A549 (cell line): ENCODE data around the gene VASN. TPM values are rescaled to one million over a fixed set of nuclear protein-coding genes. Genes with fewer than 3 reads are reported as not detected.
"Not testable (repeated sequence)": the region's sequence is repeated elsewhere in the genome, so short reads cannot be mapped to it uniquely, and the experiment has no call there.

Experiments
- ATAC-seq, 2 experiments: fragments of 200-7000 bp in 1 of 2; fragments of >200 bp in 1 of 2; cut with Nextera tagmentation in 1 of 2; cut with Tn5 transposase in 1 of 2; 3 replicates each; pipeline versions ENCODE4 v1.8.0 to v1.9.1; 2018 to 2020; ENCODE audit warnings: mild to moderate bottlenecking in 1 of 2, moderate library complexity in 1 of 2
- CTCF ChIA-PET: fragments of 300-600 bp; sonication (Branson Sonifier 250); formaldehyde crosslinking; extraction: SDS; loops from one replicate; lab custom pipeline; 2021; ENCODE audit warnings: antibody characterized with exemption, inconsistent platforms; lab: Yijun Ruan, JAX
- POLR2A ChIA-PET: fragments of 350-600 bp; formaldehyde crosslinking; extraction: SDS; loops from one replicate; lab custom pipeline; 2021; ENCODE audit warnings: antibody characterized with exemption, inconsistent platforms; lab: Yijun Ruan, JAX
- DNase-seq, 2 experiments: peaks; one replicate each; pipeline versions ENCODE4 v3.0.0 to v3.0.0-alpha.2; 2011 to 2016; ENCODE audit warnings: low read depth in 1 of 2, low spot score in 1 of 2
- FAIRE-seq: peaks from 2 replicates; lab custom pipeline; 2011; peaks lifted over from hg19 to GRCh38; lab: Jason Lieb, UNC
- H3K27ac ChIP-seq, 2 experiments: fragments of >200 bp; sonication (Bioruptor Twin); formaldehyde crosslinking; 3 replicates each; pipeline ENCODE4 v1.5.1; 2016 to 2017
- H3K4me1 ChIP-seq: fragments of >200 bp; sonication (Bioruptor Twin); formaldehyde crosslinking; 3 replicates; pipeline ENCODE4 v1.6.1; 2016
- H3K4me2 ChIP-seq: fragments of >200 bp; sonication (Bioruptor Twin); formaldehyde crosslinking; 3 replicates; pipeline ENCODE4 v1.6.1; 2016
- H3K4me3 ChIP-seq: fragments of >200 bp; sonication (Bioruptor Twin); formaldehyde crosslinking; 3 replicates; pipeline ENCODE4 v1.5.1; 2016
- H3K9me3 ChIP-seq: fragments of >200 bp; sonication (Bioruptor Twin); formaldehyde crosslinking; 3 replicates; pipeline ENCODE4 v1.6.1; 2016
- CEBPB ChIP-seq, 2 experiments: fragments of >200 bp in 1 of 2; sonication (Bioruptor Twin) in 1 of 2; formaldehyde crosslinking in 1 of 2; IDR thresholded peaks; 2 replicates each; pipeline ENCODE4 v1.6.1; 2012 to 2016
- FOSL2 ChIP-seq, 2 experiments: fragments of 450-650 bp in 1 of 2; fragments of >200 bp in 1 of 2; sonication (Bioruptor Twin) in 1 of 2; formaldehyde crosslinking; IDR thresholded peaks; 2 replicates each; pipeline versions ENCODE4 v1.5.0 to v1.6.1; 2016 to 2020; ENCODE audit warnings: mild to moderate bottlenecking in 1 of 2, moderate library complexity in 1 of 2
- HDAC2 ChIP-seq: fragments of 200-600 bp; sonication (generic); IDR thresholded peaks from 2 replicates; pipeline ENCODE4 v1.6.1; 2016
- HEYL ChIP-seq: fragments of 250-450 bp; sonication (Bioruptor Pico); IDR thresholded peaks from 2 replicates; pipeline ENCODE4 v1.8.0; 2021; ENCODE audit warnings: mild to moderate bottlenecking, moderate library complexity
- HOXA7 ChIP-seq: fragments of 250-450 bp; sonication (Bioruptor Pico); IDR thresholded peaks from 2 replicates; pipeline ENCODE4 v1.5.0; 2020; ENCODE audit warnings: mild to moderate bottlenecking, moderate library complexity
- KDM1A ChIP-seq: fragments of 200-600 bp; sonication (generic); IDR thresholded peaks from 2 replicates; pipeline ENCODE4 v1.6.1; 2016; ENCODE audit warnings: low read depth, mild to moderate bottlenecking
- MYC ChIP-seq: IDR thresholded peaks from 2 replicates; pipeline ENCODE4 v1.6.1; 2012; ENCODE audit warnings: mild to moderate bottlenecking, inconsistent platforms, low read length, improper control_type of control experiment, borderline replicate concordance
- NFE2L2 ChIP-seq: fragments of 150-350 bp; conservative IDR thresholded peaks from 2 replicates; pipeline ENCODE4 v1.6.1; 2014; ENCODE audit warnings: low read length
- RARB ChIP-seq: fragments of 250-450 bp; sonication (Bioruptor Pico); IDR thresholded peaks from 2 replicates; pipeline ENCODE4 v1.8.0; 2021; ENCODE audit warnings: mild to moderate bottlenecking, moderate library complexity
- RFX5 ChIP-seq: fragments of 450-650 bp; IDR thresholded peaks from 2 replicates; pipeline ENCODE4 v1.7.1; 2014; ENCODE audit warnings: antibody characterized with exemption, mild to moderate bottlenecking, moderate library complexity
- RNF2 ChIP-seq: fragments of 200-600 bp; sonication (generic); IDR thresholded peaks from 2 replicates; pipeline ENCODE4 v1.6.1; 2016; ENCODE audit warnings: low read depth, mild to moderate bottlenecking, antibody characterized with exemption, moderate library complexity, borderline replicate concordance
- ZFP36 ChIP-seq: fragments of 450-650 bp; IDR thresholded peaks from 2 replicates; pipeline ENCODE4 v1.6.1; 2014; ENCODE audit warnings: borderline replicate concordance; ENCODE audit not compliant: partially characterized antibody
- ZNF302 ChIP-seq: fragments of 250-450 bp; sonication (Bioruptor Pico); IDR thresholded peaks from 2 replicates; pipeline ENCODE4 v1.9.0; 2021; ENCODE audit warnings: inconsistent platforms, mild to moderate bottlenecking, moderate library complexity
- WGBS: methylation state at CpG from one replicate; pipeline ENCODE4 v1.1.6; 2017; ENCODE audit errors: missing lambda C conversion rate; 5-methylcytosine and 5-hydroxymethylcytosine counted together
- polyA plus RNA-seq, 4 experiments: library from polyadenylated mRNA; depleted of rRNA in 3 of 4; stranded (reverse); fragments of >200 nt; fragmentation: RNase III in 1 of 4; extraction: RNeasy Plus Mini Kit Qiagen cat#74134 plus additional on column Dnase treatment in 1 of 4; gene quantifications; 2 replicates in 3 of 4; 3 replicates in 1 of 4; pipeline ENCODE4 v1.2.3, GENCODE V29; 2011 to 2017
- TF ChIP-seq, protein P1 (sequence below): fragments of 450-650 bp; IDR thresholded peaks from 2 replicates; pipeline ENCODE4 v1.6.1; 2014; ENCODE audit warnings: antibody characterized with exemption
- TF ChIP-seq, protein P2 (sequence below): fragments of 250-450 bp; sonication (Bioruptor Pico); IDR thresholded peaks from 2 replicates; pipeline ENCODE4 v1.5.0; 2021; ENCODE audit warnings: mild to moderate bottlenecking, moderate library complexity, borderline replicate concordance
- TF ChIP-seq, protein P3 (sequence below): fragments of >200 bp; sonication (Bioruptor Twin); formaldehyde crosslinking; IDR thresholded peaks from 3 replicates; pipeline ENCODE4 v1.6.1; 2016
- TF ChIP-seq, protein P4 (sequence below): fragments of 200-600 bp; sonication (generic); IDR thresholded peaks from 2 replicates; pipeline ENCODE4 v1.6.1; 2016; ENCODE audit warnings: antibody characterized with exemption, mild to moderate bottlenecking, moderate library complexity
- TF ChIP-seq, protein P5 (sequence below): fragments of >200 bp; sonication (Bioruptor Twin); formaldehyde crosslinking; IDR thresholded peaks from 2 replicates; pipeline ENCODE4 v1.6.1; 2016

The VASN gene
- polyA plus RNA-seq, 2 of the 4 experiments (the other 2 are of a cell fraction), result 2.3 to 4.0 TPM

DNA sequence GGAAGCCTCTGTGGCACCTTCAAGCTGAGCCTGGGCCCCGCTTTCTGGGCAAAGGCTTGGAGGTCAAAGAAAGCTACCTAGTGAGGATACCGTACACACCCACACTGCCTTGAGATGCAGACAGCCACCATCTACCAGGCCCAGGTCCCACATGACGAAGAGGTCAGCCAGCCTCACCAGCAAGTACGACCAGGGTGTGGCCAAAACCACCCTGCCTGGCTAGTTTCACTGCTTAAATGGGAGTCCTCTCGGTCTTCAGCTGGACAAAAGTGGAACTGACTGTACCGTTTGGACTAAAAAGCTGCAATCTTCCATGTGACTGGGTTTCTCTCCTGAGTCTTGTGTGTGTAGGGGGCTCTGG lies 21.6 kb downstream of the VASN start (continued):
- TF ChIP-seq, protein P1, sequence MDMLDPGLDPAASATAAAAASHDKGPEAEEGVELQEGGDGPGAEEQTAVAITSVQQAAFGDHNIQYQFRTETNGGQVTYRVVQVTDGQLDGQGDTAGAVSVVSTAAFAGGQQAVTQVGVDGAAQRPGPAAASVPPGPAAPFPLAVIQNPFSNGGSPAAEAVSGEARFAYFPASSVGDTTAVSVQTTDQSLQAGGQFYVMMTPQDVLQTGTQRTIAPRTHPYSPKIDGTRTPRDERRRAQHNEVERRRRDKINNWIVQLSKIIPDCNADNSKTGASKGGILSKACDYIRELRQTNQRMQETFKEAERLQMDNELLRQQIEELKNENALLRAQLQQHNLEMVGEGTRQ, result no peak
- TF ChIP-seq, protein P2, sequence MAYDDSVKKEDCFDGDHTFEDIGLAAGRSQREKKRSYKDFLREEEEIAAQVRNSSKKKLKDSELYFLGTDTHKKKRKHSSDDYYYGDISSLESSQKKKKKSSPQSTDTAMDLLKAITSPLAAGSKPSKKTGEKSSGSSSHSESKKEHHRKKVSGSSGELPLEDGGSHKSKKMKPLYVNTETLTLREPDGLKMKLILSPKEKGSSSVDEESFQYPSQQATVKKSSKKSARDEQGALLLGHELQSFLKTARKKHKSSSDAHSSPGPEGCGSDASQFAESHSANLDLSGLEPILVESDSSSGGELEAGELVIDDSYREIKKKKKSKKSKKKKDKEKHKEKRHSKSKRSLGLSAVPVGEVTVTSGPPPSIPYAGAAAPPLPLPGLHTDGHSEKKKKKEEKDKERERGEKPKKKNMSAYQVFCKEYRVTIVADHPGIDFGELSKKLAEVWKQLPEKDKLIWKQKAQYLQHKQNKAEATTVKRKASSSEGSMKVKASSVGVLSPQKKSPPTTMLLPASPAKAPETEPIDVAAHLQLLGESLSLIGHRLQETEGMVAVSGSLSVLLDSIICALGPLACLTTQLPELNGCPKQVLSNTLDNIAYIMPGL, result no peak
- TF ChIP-seq, protein P3, sequence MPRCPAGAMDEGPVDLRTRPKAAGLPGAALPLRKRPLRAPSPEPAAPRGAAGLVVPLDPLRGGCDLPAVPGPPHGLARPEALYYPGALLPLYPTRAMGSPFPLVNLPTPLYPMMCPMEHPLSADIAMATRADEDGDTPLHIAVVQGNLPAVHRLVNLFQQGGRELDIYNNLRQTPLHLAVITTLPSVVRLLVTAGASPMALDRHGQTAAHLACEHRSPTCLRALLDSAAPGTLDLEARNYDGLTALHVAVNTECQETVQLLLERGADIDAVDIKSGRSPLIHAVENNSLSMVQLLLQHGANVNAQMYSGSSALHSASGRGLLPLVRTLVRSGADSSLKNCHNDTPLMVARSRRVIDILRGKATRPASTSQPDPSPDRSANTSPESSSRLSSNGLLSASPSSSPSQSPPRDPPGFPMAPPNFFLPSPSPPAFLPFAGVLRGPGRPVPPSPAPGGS, result no peak
- TF ChIP-seq RARB (CRISPR knock-in tag), result no peak

DNA sequence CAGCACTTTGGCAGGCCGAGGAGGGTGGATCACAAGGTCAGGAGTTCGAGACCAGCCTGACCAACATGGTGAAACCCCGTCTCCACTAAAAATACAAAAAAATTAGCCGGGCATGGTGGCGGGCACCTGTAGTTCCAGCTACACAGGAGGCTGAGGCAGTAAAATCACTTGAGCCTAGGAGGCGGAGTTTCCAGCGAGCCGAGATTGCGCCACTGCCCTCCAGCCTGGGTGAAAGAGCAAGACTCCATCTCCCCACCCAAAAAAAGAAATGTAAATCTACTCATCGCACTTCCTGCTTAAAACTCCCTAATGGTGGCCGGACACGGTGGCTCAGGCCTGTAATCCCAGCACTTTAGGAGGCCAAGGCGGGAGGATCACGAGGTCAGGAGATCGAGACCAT lies 22.2 kb downstream of the VASN start:
- H3K4me2 ChIP-seq, ATAC-seq, H3K9me3 ChIP-seq, H3K4me1 ChIP-seq, DNase-seq, FAIRE-seq, H3K4me3 ChIP-seq, H3K27ac ChIP-seq, POLR2A ChIA-PET: not testable (repeated sequence)
- CTCF ChIA-PET, result interaction anchor here (0.9 to 32.6 kb wide), 7 partner anchors 11 to 230 kb away, joined by 3 to 833 read pairs (median 5); partner anchors contain the start of gene VASN
- WGBS, result 93% methylated on average over 14 of the region's 15 CpGs
- TF ChIP-seq CEBPB (IDR thresholded peaks at IDR 0.05), result 0 out of 4 replicates have a peak, but pooled peaks of 1 of the 2 experiments have one; percentile 11

DNA sequence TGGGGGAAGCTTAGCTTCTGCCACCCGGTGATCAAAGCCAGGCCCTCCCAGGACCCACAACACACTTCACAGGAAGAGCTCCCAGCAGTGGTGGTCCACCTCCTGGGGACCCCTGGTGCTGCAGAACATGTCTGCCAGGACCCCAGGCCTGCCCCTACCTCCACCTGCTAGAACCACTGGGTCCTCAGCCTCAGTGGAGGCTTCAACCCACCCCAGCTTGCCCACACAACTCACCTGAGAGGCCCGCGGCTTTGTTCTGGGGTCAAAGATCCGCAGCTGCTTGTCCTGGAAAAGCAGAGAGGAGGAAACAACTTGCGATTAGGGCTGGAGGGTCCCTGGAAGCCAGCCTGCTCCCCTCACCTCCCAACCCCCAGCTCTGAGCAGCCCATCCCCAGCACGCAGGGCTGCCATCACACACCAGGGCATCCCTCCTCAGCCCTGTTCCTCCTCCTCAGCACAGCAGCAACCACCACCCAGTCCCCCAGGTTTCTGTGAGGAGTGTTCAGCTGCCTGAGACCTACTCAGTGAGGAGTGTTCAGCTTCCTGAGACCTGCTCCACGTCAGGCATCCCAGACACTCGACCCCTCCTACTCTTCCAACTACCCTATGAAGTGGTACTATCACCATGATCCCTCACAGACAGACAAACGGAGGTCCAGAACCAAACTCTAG lies 23.5 kb downstream of the VASN start:
- DNase-seq (no peak), FAIRE-seq (no peak), ATAC-seq (no peak; a peak in 1 of 6 replicates)
- CTCF ChIA-PET, result interaction anchor here (0.5 to 32.6 kb wide), 8 partner anchors 11 to 208 kb away, joined by 3 to 833 read pairs (median 4); partner anchors contain the start of gene VASN
- H3K9me3 ChIP-seq, result no peaks in the 10 kb centered on the region
- POLR2A ChIA-PET, result no interaction called here
- TF ChIP-seq, protein P4, sequence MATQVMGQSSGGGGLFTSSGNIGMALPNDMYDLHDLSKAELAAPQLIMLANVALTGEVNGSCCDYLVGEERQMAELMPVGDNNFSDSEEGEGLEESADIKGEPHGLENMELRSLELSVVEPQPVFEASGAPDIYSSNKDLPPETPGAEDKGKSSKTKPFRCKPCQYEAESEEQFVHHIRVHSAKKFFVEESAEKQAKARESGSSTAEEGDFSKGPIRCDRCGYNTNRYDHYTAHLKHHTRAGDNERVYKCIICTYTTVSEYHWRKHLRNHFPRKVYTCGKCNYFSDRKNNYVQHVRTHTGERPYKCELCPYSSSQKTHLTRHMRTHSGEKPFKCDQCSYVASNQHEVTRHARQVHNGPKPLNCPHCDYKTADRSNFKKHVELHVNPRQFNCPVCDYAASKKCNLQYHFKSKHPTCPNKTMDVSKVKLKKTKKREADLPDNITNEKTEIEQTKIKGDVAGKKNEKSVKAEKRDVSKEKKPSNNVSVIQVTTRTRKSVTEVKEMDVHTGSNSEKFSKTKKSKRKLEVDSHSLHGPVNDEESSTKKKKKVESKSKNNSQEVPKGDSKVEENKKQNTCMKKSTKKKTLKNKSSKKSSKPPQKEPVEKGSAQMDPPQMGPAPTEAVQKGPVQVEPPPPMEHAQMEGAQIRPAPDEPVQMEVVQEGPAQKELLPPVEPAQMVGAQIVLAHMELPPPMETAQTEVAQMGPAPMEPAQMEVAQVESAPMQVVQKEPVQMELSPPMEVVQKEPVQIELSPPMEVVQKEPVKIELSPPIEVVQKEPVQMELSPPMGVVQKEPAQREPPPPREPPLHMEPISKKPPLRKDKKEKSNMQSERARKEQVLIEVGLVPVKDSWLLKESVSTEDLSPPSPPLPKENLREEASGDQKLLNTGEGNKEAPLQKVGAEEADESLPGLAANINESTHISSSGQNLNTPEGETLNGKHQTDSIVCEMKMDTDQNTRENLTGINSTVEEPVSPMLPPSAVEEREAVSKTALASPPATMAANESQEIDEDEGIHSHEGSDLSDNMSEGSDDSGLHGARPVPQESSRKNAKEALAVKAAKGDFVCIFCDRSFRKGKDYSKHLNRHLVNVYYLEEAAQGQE, result no peak
- TF ChIP-seq HDAC2 (no peak), RNF2 (no peak), HEYL (CRISPR knock-in tag) (no peak), FOSL2 (IDR thresholded peaks at IDR 0.05) (no peak), FOSL2 (CRISPR knock-in tag; IDR thresholded peaks at IDR 0.05) (no peak), ZNF302 (no peak), MYC (no peak), KDM1A (no peak), ZFP36 (no peak), HOXA7 (CRISPR knock-in tag) (no peak), RFX5 (no peak), NFE2L2 (no peak)
- TF ChIP-seq, protein P2, result no peak
- TF ChIP-seq, protein P3, result no peak
- TF ChIP-seq, protein P5, sequence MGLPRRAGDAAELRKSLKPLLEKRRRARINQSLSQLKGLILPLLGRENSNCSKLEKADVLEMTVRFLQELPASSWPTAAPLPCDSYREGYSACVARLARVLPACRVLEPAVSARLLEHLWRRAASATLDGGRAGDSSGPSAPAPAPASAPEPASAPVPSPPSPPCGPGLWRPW, result no peak
- no peak overlapping the region for H3K4me3 ChIP-seq
- H3K4me2 ChIP-seq, result no peak overlapping the region
- 81% methylated on average over 9 of the region's 9 CpGs for WGBS
- H3K27ac ChIP-seq, result no peak overlapping the region
- H3K4me1 ChIP-seq, result peaks cover 7% of the 10 kb centered on the region; the same call in 2 of the 3 replicates
